ENCODE measurements around the gene PAMR1.

PAMR1 gene

DNA sequence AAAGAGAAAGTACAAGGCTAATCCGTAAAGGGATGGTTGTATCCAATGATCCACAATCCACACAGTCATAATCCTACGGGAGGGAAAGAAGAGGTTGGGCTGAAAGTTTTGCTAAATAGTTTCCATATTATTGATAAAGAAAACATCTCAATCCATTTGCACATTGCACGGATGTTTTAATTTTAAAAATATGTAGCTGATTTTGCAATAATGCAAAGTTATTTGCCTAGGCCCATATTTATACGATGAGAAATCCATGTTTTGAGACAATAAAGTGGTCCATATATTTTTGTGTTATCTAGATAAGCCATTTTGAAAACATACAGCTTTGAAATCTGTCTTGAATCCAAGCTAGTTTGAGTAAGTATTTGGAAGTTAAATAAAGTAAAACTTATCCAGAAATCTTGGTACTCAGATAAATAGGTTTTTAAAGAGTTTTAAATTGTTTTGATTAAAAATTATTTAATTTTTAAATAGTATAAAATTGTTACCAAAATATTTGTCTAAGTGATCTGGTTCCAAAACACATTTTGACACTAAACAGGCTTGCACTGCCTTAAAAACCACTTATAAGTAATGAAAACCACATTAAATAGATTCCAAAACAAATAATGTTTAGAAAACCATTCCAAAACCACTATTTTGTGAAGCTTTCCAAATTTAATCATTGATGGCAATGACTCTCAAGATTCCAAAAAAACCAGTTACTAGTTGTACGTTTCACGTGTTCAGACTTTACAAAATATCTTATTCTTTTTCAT, 38.2 kb upstream of the PAMR1 start:
- in situ Hi-C loops (cut with MboI; ENCODE audit: low sequenced_read_pairs, unreplicated experiment), result no loop called here
- TF ChIP-seq, protein P1, sequence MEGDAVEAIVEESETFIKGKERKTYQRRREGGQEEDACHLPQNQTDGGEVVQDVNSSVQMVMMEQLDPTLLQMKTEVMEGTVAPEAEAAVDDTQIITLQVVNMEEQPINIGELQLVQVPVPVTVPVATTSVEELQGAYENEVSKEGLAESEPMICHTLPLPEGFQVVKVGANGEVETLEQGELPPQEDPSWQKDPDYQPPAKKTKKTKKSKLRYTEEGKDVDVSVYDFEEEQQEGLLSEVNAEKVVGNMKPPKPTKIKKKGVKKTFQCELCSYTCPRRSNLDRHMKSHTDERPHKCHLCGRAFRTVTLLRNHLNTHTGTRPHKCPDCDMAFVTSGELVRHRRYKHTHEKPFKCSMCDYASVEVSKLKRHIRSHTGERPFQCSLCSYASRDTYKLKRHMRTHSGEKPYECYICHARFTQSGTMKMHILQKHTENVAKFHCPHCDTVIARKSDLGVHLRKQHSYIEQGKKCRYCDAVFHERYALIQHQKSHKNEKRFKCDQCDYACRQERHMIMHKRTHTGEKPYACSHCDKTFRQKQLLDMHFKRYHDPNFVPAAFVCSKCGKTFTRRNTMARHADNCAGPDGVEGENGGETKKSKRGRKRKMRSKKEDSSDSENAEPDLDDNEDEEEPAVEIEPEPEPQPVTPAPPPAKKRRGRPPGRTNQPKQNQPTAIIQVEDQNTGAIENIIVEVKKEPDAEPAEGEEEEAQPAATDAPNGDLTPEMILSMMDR (IDR thresholded peaks at IDR 0.05; ENCODE audit: borderline replicate concordance, control extremely low read depth, extremely low read depth, insufficient read depth, missing control alignments), result no peak

DNA sequence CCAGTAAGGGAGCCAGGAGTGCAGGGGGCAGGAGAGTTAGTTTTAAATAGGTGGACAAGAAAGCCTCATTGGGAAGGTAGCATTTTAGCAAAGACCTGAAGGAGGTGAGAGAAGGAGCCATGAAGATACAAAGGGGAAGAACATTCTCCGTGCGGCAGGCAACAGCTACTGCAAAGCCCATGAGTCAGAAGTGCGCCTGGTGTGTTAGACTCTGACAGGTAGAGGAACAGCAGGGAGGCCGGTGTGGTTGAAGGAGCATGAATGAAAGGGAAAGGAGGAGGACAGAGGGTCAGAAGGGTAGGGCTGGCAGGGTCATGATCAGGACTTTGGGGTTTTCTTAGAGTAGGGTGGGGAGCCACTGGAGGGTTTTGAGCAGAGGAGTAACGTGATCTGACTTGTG, 34.5 kb upstream of the PAMR1 start:
- no peak for DNase-seq (ENCODE audit: low spot score)
- in situ Hi-C loops (cut with MboI; ENCODE audit: low sequenced_read_pairs, unreplicated experiment), result no loop called here
- TF ChIP-seq, protein P1 (IDR thresholded peaks at IDR 0.05; ENCODE audit: borderline replicate concordance, control extremely low read depth, extremely low read depth, insufficient read depth, missing control alignments), result no peak

More for the DNA sequence above, 38.2 kb upstream of the PAMR1 start:
- DNase-seq (ENCODE audit: low spot score), result no peak

DNA sequence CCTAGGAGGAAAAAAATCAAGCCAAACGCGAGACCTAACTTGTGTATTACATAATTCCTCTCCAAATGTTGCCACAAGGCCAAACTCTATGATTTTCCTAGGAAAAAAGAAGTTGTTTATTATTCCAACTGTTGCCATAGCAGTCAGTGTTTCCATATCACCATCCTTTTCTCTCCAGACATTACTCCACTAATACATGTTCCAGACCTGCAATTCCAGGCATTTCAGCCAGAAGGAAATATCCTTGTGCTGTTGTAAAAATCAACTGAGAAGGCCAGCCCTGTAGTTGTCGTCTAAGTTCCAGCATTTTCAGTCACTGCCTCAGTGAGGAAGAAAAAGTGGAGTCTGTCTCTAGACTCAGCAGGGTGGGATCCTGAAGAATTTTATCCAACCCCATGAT, 33.1 kb upstream of the PAMR1 start:
- in situ Hi-C loops (cut with MboI; ENCODE audit: low sequenced_read_pairs, unreplicated experiment), result no loop called here
- DNase-seq (ENCODE audit: low spot score), result no peak
- TF ChIP-seq, protein P1 (IDR thresholded peaks at IDR 0.05; ENCODE audit: borderline replicate concordance, control extremely low read depth, extremely low read depth, insufficient read depth, missing control alignments), result no peak

DNA sequence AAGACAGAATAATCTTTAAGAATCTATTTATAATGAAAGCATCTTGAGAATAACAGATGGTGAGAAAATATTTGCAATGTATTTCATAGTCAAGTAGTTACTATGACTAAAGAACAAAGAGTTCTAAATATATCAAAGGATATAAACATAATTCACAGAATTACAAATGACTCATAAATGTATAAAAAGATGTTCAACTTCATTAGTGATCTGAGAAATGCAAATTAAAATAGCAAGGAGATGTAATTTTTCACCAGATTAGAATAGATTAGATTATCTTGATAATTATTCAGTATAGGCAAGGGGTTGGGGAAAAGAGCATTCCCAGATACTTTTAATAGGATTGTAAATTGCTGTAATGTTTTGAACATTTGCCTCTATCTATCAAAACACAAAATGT, 30.1 kb upstream of the PAMR1 start:
- no peak for DNase-seq (ENCODE audit: low spot score)
- TF ChIP-seq, protein P1 (IDR thresholded peaks at IDR 0.05; ENCODE audit: borderline replicate concordance, control extremely low read depth, extremely low read depth, insufficient read depth, missing control alignments), result no peak
- in situ Hi-C loops (cut with MboI; ENCODE audit: low sequenced_read_pairs, unreplicated experiment), result no loop called here

DNA sequence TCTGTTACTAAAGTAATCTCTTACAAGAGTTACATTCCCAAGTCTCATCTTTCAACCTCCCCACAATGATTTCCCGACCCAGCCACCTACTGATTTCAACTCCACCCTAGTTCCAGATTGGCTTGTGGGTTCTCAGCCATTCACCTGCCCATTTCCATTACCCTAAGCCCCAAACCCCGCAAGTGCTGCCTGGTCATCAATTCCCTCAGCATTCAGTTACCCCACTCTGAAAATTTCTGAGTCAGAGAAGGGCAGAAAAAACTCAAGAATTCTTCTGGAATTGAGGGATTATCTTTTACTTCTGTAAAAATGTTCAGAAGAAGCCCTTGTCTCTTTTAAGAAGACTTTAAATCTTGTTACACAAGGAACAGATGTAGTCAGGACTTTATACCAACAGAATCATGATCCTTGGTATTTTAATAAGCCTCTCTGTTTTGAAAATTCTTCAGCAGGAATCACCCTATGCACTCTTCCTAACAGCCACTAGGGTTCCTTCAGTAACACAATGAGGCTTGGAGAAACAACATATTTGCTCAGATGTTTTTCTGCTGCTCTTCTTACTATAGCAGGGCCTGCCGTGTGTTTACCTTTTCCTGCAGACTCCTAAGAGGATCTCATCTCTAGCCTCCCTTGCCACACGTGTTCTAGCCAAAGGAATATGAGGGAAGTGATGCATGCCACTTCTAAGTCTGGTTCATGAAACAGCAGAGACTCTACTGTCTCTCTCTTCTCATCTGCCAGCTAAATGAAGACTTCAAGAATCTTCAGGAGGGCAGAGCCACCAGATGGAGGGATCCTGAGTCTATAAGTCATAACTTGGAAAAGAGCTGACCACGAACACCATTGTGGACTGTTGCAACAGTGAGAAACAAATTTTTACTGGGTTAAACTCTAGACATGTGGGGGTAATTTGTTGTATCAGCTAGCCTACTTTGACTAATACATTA, 29.3 kb upstream of the PAMR1 start:
- in situ Hi-C loops (cut with MboI; ENCODE audit: low sequenced_read_pairs, unreplicated experiment), result no loop called here
- TF ChIP-seq, protein P1 (IDR thresholded peaks at IDR 0.05; ENCODE audit: borderline replicate concordance, control extremely low read depth, extremely low read depth, insufficient read depth, missing control alignments), result no peak
- no peak for DNase-seq (ENCODE audit: low spot score)

DNA sequence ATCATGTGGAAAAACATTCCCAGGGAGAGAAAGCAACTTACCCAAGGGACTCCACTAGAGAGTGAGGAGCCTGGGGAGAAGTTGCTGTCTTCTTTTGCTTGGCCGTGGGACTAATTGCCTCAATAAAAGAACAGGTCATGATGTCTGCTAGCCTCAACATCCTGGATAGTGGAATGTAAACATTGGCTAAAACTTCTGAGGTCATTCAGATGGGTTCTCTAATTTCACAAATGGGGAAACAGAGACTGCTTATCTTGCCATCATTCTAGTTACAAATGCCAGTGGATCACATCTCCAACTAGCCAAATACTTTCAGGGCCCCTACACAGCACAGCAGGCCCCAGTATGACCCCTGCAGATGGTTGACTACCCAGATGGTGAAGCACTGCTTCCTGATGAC, 28.4 kb upstream of the PAMR1 start:
- in situ Hi-C loops (cut with MboI; ENCODE audit: low sequenced_read_pairs, unreplicated experiment), result no loop called here
- DNase-seq (ENCODE audit: low spot score), result no peak
- TF ChIP-seq, protein P1 (IDR thresholded peaks at IDR 0.05; ENCODE audit: borderline replicate concordance, control extremely low read depth, extremely low read depth, insufficient read depth, missing control alignments), result no peak

All from GM13976 (cell line).